ENCODE measurements around the gene S100A12.

S100A12 gene

DNA sequence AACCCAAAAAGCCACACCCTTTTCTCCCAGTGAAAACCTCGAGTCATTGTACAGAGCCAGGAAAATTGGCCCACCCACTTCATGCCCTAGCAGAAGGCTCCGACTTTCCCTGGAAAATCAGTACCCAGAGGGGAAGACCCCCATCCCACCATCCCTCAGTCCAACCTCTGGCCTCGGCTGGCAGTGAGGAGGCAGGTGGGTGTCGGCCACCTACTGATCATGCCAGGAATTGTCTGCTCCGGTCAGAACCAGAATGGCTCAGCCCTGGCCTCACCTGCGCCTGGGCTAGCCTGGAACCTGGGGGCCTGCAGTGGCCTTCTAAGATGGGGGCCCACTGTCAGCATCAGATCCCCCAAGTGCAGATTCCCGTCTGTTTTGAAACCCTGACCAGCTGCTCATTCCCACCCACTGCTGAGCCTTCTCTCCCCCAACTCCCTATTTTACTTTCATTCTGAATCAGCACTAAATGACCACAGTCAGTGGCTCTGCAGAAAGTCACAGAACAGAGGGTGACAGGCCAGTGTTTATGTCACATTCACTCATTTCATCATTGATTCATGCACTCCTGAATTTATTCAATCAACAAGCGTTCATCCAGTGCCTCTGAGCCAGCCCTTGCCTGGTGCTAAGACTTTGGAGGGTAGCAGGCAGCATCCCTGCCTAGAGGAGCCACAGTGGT lies 20.8 kb downstream of the S100A12 start:
- DNase-seq (ENCODE audit: low spot score) (no peak), ATAC-seq (ENCODE audit: low read depth) (no peak)
- Histone ChIP-seq H3K9me3 (ENCODE audit: severe bottlenecking) (no peaks in the 10 kb centered on the region), H3K4me3 (ENCODE audit: severe bottlenecking) (no peak overlapping the region), H3K4me1 (ENCODE audit: insufficient read depth, poor library complexity, severe bottlenecking) (peaks cover 16% of the 10 kb centered on the region), H3K27ac (ENCODE audit: poor library complexity, severe bottlenecking) (no peak overlapping the region), H3K27me3 (ENCODE audit: insufficient read depth, poor library complexity, severe bottlenecking) (no peaks in the 10 kb centered on the region), H3K36me3 (ENCODE audit: low read depth) (no peaks in the 10 kb centered on the region)
- TF ChIP-seq, protein P1, sequence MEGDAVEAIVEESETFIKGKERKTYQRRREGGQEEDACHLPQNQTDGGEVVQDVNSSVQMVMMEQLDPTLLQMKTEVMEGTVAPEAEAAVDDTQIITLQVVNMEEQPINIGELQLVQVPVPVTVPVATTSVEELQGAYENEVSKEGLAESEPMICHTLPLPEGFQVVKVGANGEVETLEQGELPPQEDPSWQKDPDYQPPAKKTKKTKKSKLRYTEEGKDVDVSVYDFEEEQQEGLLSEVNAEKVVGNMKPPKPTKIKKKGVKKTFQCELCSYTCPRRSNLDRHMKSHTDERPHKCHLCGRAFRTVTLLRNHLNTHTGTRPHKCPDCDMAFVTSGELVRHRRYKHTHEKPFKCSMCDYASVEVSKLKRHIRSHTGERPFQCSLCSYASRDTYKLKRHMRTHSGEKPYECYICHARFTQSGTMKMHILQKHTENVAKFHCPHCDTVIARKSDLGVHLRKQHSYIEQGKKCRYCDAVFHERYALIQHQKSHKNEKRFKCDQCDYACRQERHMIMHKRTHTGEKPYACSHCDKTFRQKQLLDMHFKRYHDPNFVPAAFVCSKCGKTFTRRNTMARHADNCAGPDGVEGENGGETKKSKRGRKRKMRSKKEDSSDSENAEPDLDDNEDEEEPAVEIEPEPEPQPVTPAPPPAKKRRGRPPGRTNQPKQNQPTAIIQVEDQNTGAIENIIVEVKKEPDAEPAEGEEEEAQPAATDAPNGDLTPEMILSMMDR (IDR thresholded peaks at IDR 0.05; ENCODE audit: poor library complexity, severe bottlenecking): no peak

DNA sequence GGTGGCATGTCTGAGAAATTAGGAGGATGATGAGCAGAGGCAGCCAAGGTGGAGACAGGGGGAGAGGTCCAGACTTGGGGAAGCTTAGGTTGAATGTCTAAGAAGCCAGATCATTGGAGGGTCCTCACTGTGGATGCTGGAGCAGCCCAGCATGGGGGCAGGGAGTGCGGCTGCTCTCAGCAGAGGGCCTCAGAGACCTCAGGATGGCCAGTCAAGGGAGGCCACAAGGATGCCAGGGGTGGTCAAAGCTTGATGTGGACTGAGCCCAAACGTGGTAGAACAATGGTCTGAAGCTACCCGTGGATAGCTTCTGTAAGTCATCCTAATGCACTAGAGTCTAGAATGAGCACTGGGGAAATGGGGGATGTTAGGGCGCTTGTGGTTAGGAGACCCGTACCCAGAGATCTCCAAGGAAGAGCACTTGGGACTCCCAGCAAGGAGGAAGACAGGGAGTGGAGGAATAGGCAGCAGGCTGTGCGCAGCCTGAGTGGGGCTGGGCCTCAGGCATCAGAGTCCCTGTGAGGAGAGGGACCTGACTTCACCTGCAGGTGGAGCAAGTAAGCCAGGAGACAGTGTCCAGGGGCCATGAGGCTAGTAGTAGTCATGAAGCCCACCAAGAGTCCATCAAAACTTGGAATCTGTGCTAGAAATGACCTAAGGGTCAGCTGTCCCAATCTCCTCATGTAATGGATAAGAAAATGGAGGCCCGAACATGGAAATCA lies 22.0 kb downstream of the S100A12 start:
- TF ChIP-seq, protein P1 (IDR thresholded peaks at IDR 0.05; ENCODE audit: poor library complexity, severe bottlenecking): peak; percentile 54
- Histone ChIP-seq H3K4me1 (ENCODE audit: insufficient read depth, poor library complexity, severe bottlenecking) (peaks cover 19% of the 10 kb centered on the region), H3K27me3 (ENCODE audit: insufficient read depth, poor library complexity, severe bottlenecking) (no peaks in the 10 kb centered on the region), H3K9me3 (ENCODE audit: severe bottlenecking) (no peaks in the 10 kb centered on the region), H3K4me3 (ENCODE audit: severe bottlenecking) (no peak overlapping the region), H3K36me3 (ENCODE audit: low read depth) (no peaks in the 10 kb centered on the region), H3K27ac (ENCODE audit: poor library complexity, severe bottlenecking) (no peak overlapping the region)
- peak; percentile 22; the same call in 1 of the 3 replicates for ATAC-seq (ENCODE audit: low read depth)
- no peak for DNase-seq (ENCODE audit: low spot score)

DNA sequence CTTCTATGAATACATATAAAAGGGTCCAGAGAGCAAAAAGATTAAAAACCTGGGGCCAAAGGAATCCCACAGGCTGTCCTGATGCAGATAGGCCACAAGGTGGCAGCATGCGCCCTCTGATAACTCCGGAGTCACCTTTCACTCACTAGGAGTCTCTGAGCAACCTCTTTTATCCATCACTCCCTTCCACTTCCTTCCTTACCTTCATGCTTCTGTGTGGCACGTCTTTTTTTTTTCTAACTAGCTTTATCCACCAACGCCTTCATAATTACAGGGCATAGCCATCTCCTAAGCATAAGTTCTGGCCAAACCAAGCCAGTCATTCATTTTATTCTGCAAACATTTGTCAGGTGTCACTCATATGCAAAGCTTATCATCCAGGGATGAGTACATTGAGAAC lies 22.9 kb downstream of the S100A12 start:
- H3K4me1 ChIP-seq (ENCODE audit: insufficient read depth, poor library complexity, severe bottlenecking): peaks cover 11% of the 10 kb centered on the region
- ATAC-seq (ENCODE audit: low read depth) (peak; percentile 48; the same call in 2 of the 3 replicates), DNase-seq (ENCODE audit: low spot score) (no peak)
- H3K9me3 ChIP-seq (ENCODE audit: severe bottlenecking): no peaks in the 10 kb centered on the region
- no peak overlapping the region for H3K4me3 ChIP-seq (ENCODE audit: severe bottlenecking)
- no peaks in the 10 kb centered on the region for H3K36me3 ChIP-seq (ENCODE audit: low read depth)
- H3K27me3 ChIP-seq (ENCODE audit: insufficient read depth, poor library complexity, severe bottlenecking): no peaks in the 10 kb centered on the region
- TF ChIP-seq, protein P1 (IDR thresholded peaks at IDR 0.05; ENCODE audit: poor library complexity, severe bottlenecking): peak; percentile 92
- H3K27ac ChIP-seq (ENCODE audit: poor library complexity, severe bottlenecking): no peak overlapping the region

DNA sequence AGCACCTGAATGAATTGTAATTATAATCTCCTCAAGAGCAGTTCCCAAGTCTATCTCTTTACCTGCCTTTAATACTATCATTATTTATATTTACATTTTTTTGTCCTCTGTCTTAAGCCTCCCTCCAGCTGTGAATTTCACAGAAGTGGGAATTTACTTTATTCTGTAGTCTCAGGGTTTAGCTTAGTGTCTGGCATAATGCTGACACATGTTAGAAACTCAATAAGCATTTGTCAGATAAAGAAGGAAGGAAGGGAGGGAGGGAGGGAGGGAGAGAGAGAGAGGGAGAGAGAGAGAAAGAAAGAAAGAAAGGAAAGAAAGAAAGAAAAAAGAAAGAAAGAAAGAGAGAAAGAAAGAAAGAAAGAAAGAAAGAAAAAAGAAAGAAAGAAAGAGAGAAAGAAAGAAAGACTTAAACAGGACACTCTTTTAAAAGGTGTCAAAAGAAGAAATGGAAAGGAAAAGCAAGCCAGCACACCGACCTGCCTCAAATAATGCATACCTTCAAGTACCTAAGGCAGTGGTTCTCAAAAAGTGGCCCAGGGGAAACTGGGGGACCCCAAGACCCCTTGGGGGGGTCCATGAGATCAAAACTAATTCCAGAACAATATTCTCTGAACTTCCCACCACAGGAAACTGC lies 25.0 kb downstream of the S100A12 start:
- H3K27me3 ChIP-seq (ENCODE audit: insufficient read depth, poor library complexity, severe bottlenecking): no peaks in the 10 kb centered on the region

More for the DNA sequence above, 25.0 kb downstream of the S100A12 start:
- TF ChIP-seq, protein P1 (IDR thresholded peaks at IDR 0.05; ENCODE audit: poor library complexity, severe bottlenecking): no peak
- no peaks in the 10 kb centered on the region for H3K36me3 ChIP-seq (ENCODE audit: low read depth)
- H3K4me3 ChIP-seq (ENCODE audit: severe bottlenecking): no peak overlapping the region
- H3K4me1 ChIP-seq (ENCODE audit: insufficient read depth, poor library complexity, severe bottlenecking): peaks cover 3% of the 10 kb centered on the region
- no peaks in the 10 kb centered on the region for H3K9me3 ChIP-seq (ENCODE audit: severe bottlenecking)
- DNase-seq (ENCODE audit: low spot score) (no peak), ATAC-seq (ENCODE audit: low read depth) (no peak)
- H3K27ac ChIP-seq (ENCODE audit: poor library complexity, severe bottlenecking): no peak overlapping the region

All from RWPE2 (cell line).